K562 (cell line): ENCODE data around the gene LYPD4. TPM values are rescaled to one million over a fixed set of nuclear protein-coding genes. Genes with fewer than 3 reads are reported as not detected.

Experiments used
- ATAC-seq: fragments of 200-7000 bp; cut with Tn5 transposase; 3 replicates; pipeline ENCODE4 v1.9.1; 2020; ENCODE audit warnings: moderate library complexity
- BruUV-seq: library from RNA; stranded (reverse); fragments of 400-500 nt; replicated peaks from 2 replicates; lab custom pipeline; 2021; lab: Mats Ljungman, UMichigan
- CTCF ChIA-PET: fragments of 300-600 bp; formaldehyde crosslinking; extraction: SDS; loops from one replicate; lab custom pipeline; 2021; ENCODE audit warnings: low intra/inter-chr PET ratio; lab: Yijun Ruan, JAX
- POLR2A ChIA-PET: fragments of 300-600, 350-650 bp; sonication (Branson Sonifier 250); formaldehyde crosslinking; extraction: SDS; loops from one replicate; lab custom pipeline; 2021; ENCODE audit warnings: antibody characterized with exemption, inconsistent platforms; lab: Yijun Ruan, JAX
- DNase-seq, 4 experiments: peaks; one replicate each; pipeline versions ENCODE4 v3.0.0 to v3.0.0-alpha.2; 2011 to 2018; ENCODE audit warnings: low spot score in 3 of 4, mixed read lengths in 3 of 4; ENCODE audit errors: extremely low read depth in 1 of 4
- FAIRE-seq: peaks from 2 replicates; lab custom pipeline; 2011; peaks lifted over from hg19 to GRCh38; lab: Jason Lieb, UNC
- H2AFZ ChIP-seq: 2 replicates; pipeline ENCODE4 v1.6.0; 2011; ENCODE audit warnings: low read depth, low read length, control low read depth, inconsistent platforms
- H3K27ac ChIP-seq: fragments of 200-600 bp; 3 replicates; pipeline ENCODE4 v1.8.0; 2011; ENCODE audit warnings: low read depth, mild to moderate bottlenecking, control low read depth, inconsistent platforms, low read length, moderate library complexity, mixed read lengths; ENCODE audit errors: extremely low read depth
- H3K27me3 ChIP-seq, 2 experiments: fragments of 300-600 bp in 1 of 2; 2 replicates in 1 of 2; 3 replicates in 1 of 2; pipeline versions ENCODE4 v1.6.0 to v1.8.0; 2011; ENCODE audit warnings: inconsistent platforms in 2 of 2, low read length in 2 of 2, mild to moderate bottlenecking in 1 of 2, mixed read lengths in 1 of 2, moderate library complexity in 1 of 2; ENCODE audit not compliant: control insufficient read depth in 2 of 2, insufficient read depth in 2 of 2
- H3K36me3 ChIP-seq: fragments of 300-600 bp; 3 replicates; pipeline ENCODE4 v1.8.0; 2011; ENCODE audit warnings: mild to moderate bottlenecking, low read length, inconsistent platforms; ENCODE audit not compliant: control insufficient read depth, insufficient read depth
- H3K4me1 ChIP-seq, 2 experiments: fragments of 200-600 bp in 1 of 2; replicated peaks in 1 of 2; 2 replicates in 1 of 2; 3 replicates in 1 of 2; pipeline versions ENCODE4 v1.5.1 to v1.8.0; 2011; ENCODE audit warnings: inconsistent platforms in 2 of 2, low read length in 2 of 2, mild to moderate bottlenecking in 1 of 2, mixed read lengths in 1 of 2, moderate library complexity in 1 of 2; ENCODE audit not compliant: control insufficient read depth in 2 of 2, insufficient read depth in 2 of 2
- H3K4me2 ChIP-seq: 2 replicates; pipeline ENCODE4 v1.6.1; 2011; ENCODE audit warnings: low read length, control low read depth, inconsistent platforms, mixed read lengths; ENCODE audit not compliant: insufficient read depth
- H3K4me3 ChIP-seq: fragments of 200-600 bp; sonication (generic), shearing (Covaris generic); 2 replicates; pipeline ENCODE4 v1.5.1; 2016; ENCODE audit warnings: control low read depth, inconsistent platforms
- H3K79me2 ChIP-seq: fragments of 200-600 bp; 3 replicates; pipeline ENCODE4 v1.8.0; 2011; ENCODE audit warnings: low read length, inconsistent platforms; ENCODE audit not compliant: control insufficient read depth, insufficient read depth
- H3K9ac ChIP-seq, 2 experiments: 2 replicates each; pipeline versions ENCODE4 v1.6.0 to v1.6.1; 2011; ENCODE audit warnings: low read depth in 2 of 2, low read length in 2 of 2, control low read depth in 1 of 2, inconsistent platforms in 1 of 2, mild to moderate bottlenecking in 1 of 2, mixed read lengths in 1 of 2; ENCODE audit not compliant: insufficient read depth in 1 of 2
- H3K9me1 ChIP-seq: one replicate; pipeline ENCODE4 v1.6.0; 2011; ENCODE audit warnings: inconsistent platforms, mild to moderate bottlenecking, low read length, moderate library complexity; ENCODE audit not compliant: control insufficient read depth, insufficient read depth
- H3K9me3 ChIP-seq: replicated peaks from 2 replicates; pipeline ENCODE4 v1.5.1; 2011; ENCODE audit warnings: low read depth, low read length, inconsistent platforms; ENCODE audit not compliant: control insufficient read depth, insufficient read depth
- H4K20me1 ChIP-seq: replicated peaks from 2 replicates; pipeline ENCODE4 v1.6.1; 2011; ENCODE audit warnings: low read length, inconsistent platforms, mixed read lengths; ENCODE audit not compliant: control insufficient read depth, insufficient read depth
- BCOR ChIP-seq: fragments of 450-650 bp; IDR thresholded peaks from 2 replicates; pipeline ENCODE4 v1.6.1; 2016
- CEBPB ChIP-seq: fragments of 450-650 bp; IDR thresholded peaks from 2 replicates; pipeline ENCODE4 v1.6.1; 2016; ENCODE audit warnings: missing genetic modification characterization, missing compliant biosample characterization
- CREBBP ChIP-seq: IDR thresholded peaks from one replicate; pipeline ENCODE4 v1.6.1; 2012; ENCODE audit warnings: low read depth, mild to moderate bottlenecking, control low read depth, inconsistent platforms, low read length
- ELF4 ChIP-seq: fragments of 450-650 bp; formaldehyde crosslinking; IDR thresholded peaks from 2 replicates; pipeline ENCODE4 v1.4.0; 2022; ENCODE audit warnings: missing genetic modification characterization
- HDAC1 ChIP-seq, 2 experiments: fragments of 450-650 bp; IDR thresholded peaks; 2 replicates each; pipeline ENCODE4 v1.6.1; 2016 to 2017; ENCODE audit warnings: inconsistent platforms in 1 of 2, mild to moderate bottlenecking in 1 of 2, moderate library complexity in 1 of 2
- RAD21 ChIP-seq, 2 experiments: fragments of 250-450 bp in 1 of 2; fragments of 450-650 bp in 1 of 2; sonication (Bioruptor Pico) in 1 of 2; formaldehyde crosslinking in 1 of 2; IDR thresholded peaks in 1 of 2; conservative IDR thresholded peaks in 1 of 2; 2 replicates each; pipeline versions ENCODE4 v1.4.0 to v1.8.0; 2020 to 2022; ENCODE audit warnings: mild to moderate bottlenecking in 2 of 2, moderate library complexity in 1 of 2
- RFX5 ChIP-seq: IDR thresholded peaks from 2 replicates; pipeline ENCODE4 v1.6.1; 2011; ENCODE audit warnings: low read depth, mild to moderate bottlenecking, improper control_type of control experiment, low read length
- SMAD4 ChIP-seq: fragments of 250-450 bp; sonication (Bioruptor Pico); conservative IDR thresholded peaks from 2 replicates; pipeline ENCODE4 v1.8.0; 2021; ENCODE audit warnings: inconsistent platforms, mild to moderate bottlenecking, moderate library complexity
- SMARCC2 ChIP-seq: fragments of 450-650 bp; IDR thresholded peaks from 2 replicates; pipeline ENCODE4 v1.6.1; 2017; ENCODE audit warnings: antibody characterized with exemption, moderate library complexity, mild to moderate bottlenecking, low read depth
- TCF7L2 ChIP-seq: fragments of 150-350 bp; IDR thresholded peaks from 2 replicates; pipeline ENCODE4 v1.6.1; 2016; ENCODE audit warnings: low read depth, mild to moderate bottlenecking, low read length, moderate library complexity
- WGBS: fragments of 100-300 bp; shearing (Covaris generic); methylation state at CpG from one replicate; pipeline ENCODE4 v1.1.6; 2016; ENCODE audit warnings: low coverage, mixed read lengths; ENCODE audit not compliant: insufficient coverage; ENCODE audit errors: missing lambda C conversion rate; 5-methylcytosine and 5-hydroxymethylcytosine counted together
- in situ Hi-C: fragments of 300-500 bp; cut with MboI; formaldehyde crosslinking; loops from 4 replicates; pipeline ENCODE4 v1.15.0; 2018; ENCODE audit warnings: inconsistent platforms, mixed read lengths
- intact Hi-C: fragments of 100-400 bp; cut with micrococcal nuclease; formaldehyde crosslinking; loops from 2 replicates; pipeline ENCODE4 v1.14.2; 2022
- polyA plus RNA-seq, 8 experiments: library from polyadenylated mRNA; depleted of rRNA in 4 of 8; stranded (reverse) in 5 of 8; unstranded in 3 of 8; fragments of >200 nt; fragmentation: Nextera tagmentation in 2 of 8; fragmentation: Illumina TruSeq in 1 of 8; extraction: Ambion mirVana in 2 of 8; extraction: Trizol in 1 of 8; gene quantifications; 2 replicates each; pipeline versions ENCODE4 v1.2.1 to v1.2.3, GENCODE V29; 2011 to 2014; ENCODE audit warnings: inconsistent platforms in 1 of 8, missing spikeins in 1 of 8
- total RNA-seq, 7 experiments: library from RNA; depleted of rRNA in 6 of 7; stranded (reverse); fragments of >200 nt in 6 of 7; fragmentation: Illumina TruSeq in 2 of 7; extraction: Trizol in 2 of 7; gene quantifications; 2 replicates each; pipeline versions ENCODE4 v1.2.1 to v1.2.3, GENCODE V29; 2011 to 2021; ENCODE audit warnings: low replicate concordance in 1 of 7
- TF ChIP-seq, protein P1 (sequence below), 2 experiments: IDR thresholded peaks; 2 replicates each; pipeline ENCODE4 v1.6.1; 2012; ENCODE audit warnings: improper control_type of control experiment in 2 of 2, low read depth in 2 of 2, low read length in 2 of 2, borderline replicate concordance in 1 of 2
- TF ChIP-seq, protein P2 (sequence below), 3 experiments: IDR thresholded peaks in 2 of 3; conservative IDR thresholded peaks in 1 of 3; 2 replicates each; pipeline ENCODE4 v1.5.1; 2011 to 2012; ENCODE audit warnings: low read length in 3 of 3, mild to moderate bottlenecking in 3 of 3, control low read depth in 2 of 3, improper control_type of control experiment in 1 of 3, inconsistent platforms in 1 of 3, low read depth in 1 of 3, mixed read lengths in 1 of 3, moderate library complexity in 1 of 3; ENCODE audit not compliant: insufficient read depth in 2 of 3
- TF ChIP-seq, protein P3 (sequence below): fragments of 450-650 bp; formaldehyde crosslinking; IDR thresholded peaks from 2 replicates; pipeline ENCODE4 v1.4.0; 2022; ENCODE audit warnings: missing genetic modification characterization
- TF ChIP-seq, protein P4 (sequence below): fragments of 450-650 bp; formaldehyde crosslinking; IDR thresholded peaks from 2 replicates; pipeline ENCODE4 v1.4.0; 2022; ENCODE audit warnings: missing genetic modification characterization

LYPD4 gene
- total and polyA plus RNA-seq, 9 of the 15 experiments (the other 6 are each of a cell fraction or from before 2014, with no cell fraction given) = 0.11 TPM; not detected in 8

DNA sequence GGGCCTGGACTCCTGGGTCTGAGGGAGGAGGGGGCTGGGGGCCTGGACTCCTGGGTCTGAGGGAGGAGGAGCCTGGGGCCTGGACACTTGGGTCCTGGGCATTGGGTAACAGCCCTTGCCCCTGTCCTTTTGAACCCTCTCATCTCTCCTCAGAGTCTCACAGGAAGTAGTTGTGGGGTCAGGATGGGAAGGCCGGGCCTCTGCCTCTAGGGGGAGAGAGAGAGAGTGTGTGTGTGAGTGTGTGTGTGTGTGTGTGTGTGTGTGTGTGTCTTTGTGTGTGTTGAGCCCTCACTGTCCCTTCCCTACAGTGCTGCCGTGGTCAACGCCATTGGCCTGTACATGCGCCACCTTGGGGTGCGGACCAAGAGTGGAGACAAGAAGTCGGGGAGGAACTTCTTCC, 49.4 kb upstream of the LYPD4 start:
- no peak overlapping the region for H3K9ac ChIP-seq
- 71% methylated on average over 5 of the region's 6 CpGs for WGBS
- intact Hi-C loops = no loop called here
- H3K4me3 ChIP-seq = no peak overlapping the region
- ATAC-seq (peak; percentile 68), FAIRE-seq (peak; percentile 46), DNase-seq (peak in 1 of 4 experiments; percentile 41)
- ChIA-PET POLR2A (no interaction called here), CTCF (no interaction called here)
- H3K4me1 ChIP-seq = peaks cover 0 to 26% of the 10 kb centered on the region in 2 experiments; a peak in 2 of 5 replicates
- peaks cover 78% of the 10 kb centered on the region; the same call in 2 of the 3 replicates for H3K36me3 ChIP-seq
- H2AFZ ChIP-seq = no peak overlapping the region
- H3K27me3 ChIP-seq = no peaks in the 10 kb centered on the region
- H3K27ac ChIP-seq = no peak overlapping the region
- in situ Hi-C loops = no loop called here
- H3K4me2 ChIP-seq = no peak overlapping the region
- H3K9me3 ChIP-seq = no peaks in the 10 kb centered on the region
- no peaks in the 10 kb centered on the region for H3K79me2 ChIP-seq
- H3K9me1 ChIP-seq = no peaks in the 10 kb centered on the region
- no TSS peak for BruUV-seq
- H4K20me1 ChIP-seq = no peaks in the 10 kb centered on the region
- TF ChIP-seq RFX5 = no peak
- TF ChIP-seq ELF4 (CRISPR knock-in tag) = peak; percentile 36; the same call in 1 of the 2 replicates
- TF ChIP-seq SMAD4 (CRISPR knock-in tag) = no peak
- TF ChIP-seq, protein P1, sequence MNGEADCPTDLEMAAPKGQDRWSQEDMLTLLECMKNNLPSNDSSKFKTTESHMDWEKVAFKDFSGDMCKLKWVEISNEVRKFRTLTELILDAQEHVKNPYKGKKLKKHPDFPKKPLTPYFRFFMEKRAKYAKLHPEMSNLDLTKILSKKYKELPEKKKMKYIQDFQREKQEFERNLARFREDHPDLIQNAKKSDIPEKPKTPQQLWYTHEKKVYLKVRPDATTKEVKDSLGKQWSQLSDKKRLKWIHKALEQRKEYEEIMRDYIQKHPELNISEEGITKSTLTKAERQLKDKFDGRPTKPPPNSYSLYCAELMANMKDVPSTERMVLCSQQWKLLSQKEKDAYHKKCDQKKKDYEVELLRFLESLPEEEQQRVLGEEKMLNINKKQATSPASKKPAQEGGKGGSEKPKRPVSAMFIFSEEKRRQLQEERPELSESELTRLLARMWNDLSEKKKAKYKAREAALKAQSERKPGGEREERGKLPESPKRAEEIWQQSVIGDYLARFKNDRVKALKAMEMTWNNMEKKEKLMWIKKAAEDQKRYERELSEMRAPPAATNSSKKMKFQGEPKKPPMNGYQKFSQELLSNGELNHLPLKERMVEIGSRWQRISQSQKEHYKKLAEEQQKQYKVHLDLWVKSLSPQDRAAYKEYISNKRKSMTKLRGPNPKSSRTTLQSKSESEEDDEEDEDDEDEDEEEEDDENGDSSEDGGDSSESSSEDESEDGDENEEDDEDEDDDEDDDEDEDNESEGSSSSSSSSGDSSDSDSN (IDR thresholded peaks at IDR 0.05; ENCODE audit: borderline replicate concordance in 1 of 2, low read depth in 2 of 2, low read length in 2 of 2) = no peak
- TF ChIP-seq, protein P2, sequence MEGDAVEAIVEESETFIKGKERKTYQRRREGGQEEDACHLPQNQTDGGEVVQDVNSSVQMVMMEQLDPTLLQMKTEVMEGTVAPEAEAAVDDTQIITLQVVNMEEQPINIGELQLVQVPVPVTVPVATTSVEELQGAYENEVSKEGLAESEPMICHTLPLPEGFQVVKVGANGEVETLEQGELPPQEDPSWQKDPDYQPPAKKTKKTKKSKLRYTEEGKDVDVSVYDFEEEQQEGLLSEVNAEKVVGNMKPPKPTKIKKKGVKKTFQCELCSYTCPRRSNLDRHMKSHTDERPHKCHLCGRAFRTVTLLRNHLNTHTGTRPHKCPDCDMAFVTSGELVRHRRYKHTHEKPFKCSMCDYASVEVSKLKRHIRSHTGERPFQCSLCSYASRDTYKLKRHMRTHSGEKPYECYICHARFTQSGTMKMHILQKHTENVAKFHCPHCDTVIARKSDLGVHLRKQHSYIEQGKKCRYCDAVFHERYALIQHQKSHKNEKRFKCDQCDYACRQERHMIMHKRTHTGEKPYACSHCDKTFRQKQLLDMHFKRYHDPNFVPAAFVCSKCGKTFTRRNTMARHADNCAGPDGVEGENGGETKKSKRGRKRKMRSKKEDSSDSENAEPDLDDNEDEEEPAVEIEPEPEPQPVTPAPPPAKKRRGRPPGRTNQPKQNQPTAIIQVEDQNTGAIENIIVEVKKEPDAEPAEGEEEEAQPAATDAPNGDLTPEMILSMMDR (IDR thresholded peaks at IDR 0.05 in 2 of 3, conservative IDR thresholded peaks at IDR 0.05 in 1 of 3; ENCODE audit: insufficient read depth in 2 of 3, low read depth in 1 of 3, low read length in 3 of 3) = peak; percentile 39 to 43 (median 40); a peak in 5 of 6 replicates
- TF ChIP-seq, protein P3, sequence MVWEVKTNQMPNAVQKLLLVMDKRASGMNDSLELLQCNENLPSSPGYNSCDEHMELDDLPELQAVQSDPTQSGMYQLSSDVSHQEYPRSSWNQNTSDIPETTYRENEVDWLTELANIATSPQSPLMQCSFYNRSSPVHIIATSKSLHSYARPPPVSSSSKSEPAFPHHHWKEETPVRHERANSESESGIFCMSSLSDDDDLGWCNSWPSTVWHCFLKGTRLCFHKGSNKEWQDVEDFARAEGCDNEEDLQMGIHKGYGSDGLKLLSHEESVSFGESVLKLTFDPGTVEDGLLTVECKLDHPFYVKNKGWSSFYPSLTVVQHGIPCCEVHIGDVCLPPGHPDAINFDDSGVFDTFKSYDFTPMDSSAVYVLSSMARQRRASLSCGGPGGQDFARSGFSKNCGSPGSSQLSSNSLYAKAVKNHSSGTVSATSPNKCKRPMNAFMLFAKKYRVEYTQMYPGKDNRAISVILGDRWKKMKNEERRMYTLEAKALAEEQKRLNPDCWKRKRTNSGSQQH (CRISPR knock-in tag) = peak; percentile 67; the same call in 1 of the 2 replicates
- no peak for TF ChIP-seq SMARCC2
- TF ChIP-seq HDAC1 (IDR thresholded peaks at IDR 0.05) = 0 out of 4 replicates have a peak, but pooled peaks of 1 of the 2 experiments have one; percentile 31
- no peak for TF ChIP-seq TCF7L2
- TF ChIP-seq CEBPB = no peak
- TF ChIP-seq CREBBP = no peak
- peak in 1 of 2 experiments; percentile 11; a peak in 1 of 4 replicates for TF ChIP-seq RAD21 (CRISPR knock-in tag; conservative IDR thresholded peaks at IDR 0.05 in 1 of 2, IDR thresholded peaks at IDR 0.05 in 1 of 2)
- TF ChIP-seq BCOR = no peak
- TF ChIP-seq, protein P4, sequence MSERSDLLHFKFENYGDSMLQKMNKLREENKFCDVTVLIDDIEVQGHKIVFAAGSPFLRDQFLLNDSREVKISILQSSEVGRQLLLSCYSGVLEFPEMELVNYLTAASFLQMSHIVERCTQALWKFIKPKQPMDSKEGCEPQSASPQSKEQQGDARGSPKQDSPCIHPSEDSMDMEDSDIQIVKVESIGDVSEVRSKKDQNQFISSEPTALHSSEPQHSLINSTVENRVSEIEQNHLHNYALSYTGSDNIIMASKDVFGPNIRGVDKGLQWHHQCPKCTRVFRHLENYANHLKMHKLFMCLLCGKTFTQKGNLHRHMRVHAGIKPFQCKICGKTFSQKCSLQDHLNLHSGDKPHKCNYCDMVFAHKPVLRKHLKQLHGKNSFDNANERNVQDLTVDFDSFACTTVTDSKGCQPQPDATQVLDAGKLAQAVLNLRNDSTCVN (CRISPR knock-in tag) = 0 out of 2 replicates have a peak, but pooled peaks have one; percentile 15
